K562 (cell line): ENCODE results near the gene ANKEF1. TPM values are rescaled to one million over a fixed set of nuclear protein-coding genes. Genes with fewer than 3 reads are reported as not detected.

Experiments
- ATF1 ChIP-seq, 2 experiments: fragments of 450-650 bp in 1 of 2; IDR thresholded peaks; 2 replicates each; pipeline ENCODE4 v1.6.1; 2016; ENCODE audit warnings: missing compliant biosample characterization in 1 of 2, missing genetic modification characterization in 1 of 2
- ATF7 ChIP-seq: fragments of 450-650 bp; IDR thresholded peaks from 2 replicates; pipeline ENCODE4 v1.7.1; 2014; ENCODE audit warnings: mild to moderate bottlenecking, moderate library complexity
- CREBBP ChIP-seq: IDR thresholded peaks from one replicate; pipeline ENCODE4 v1.6.1; 2012; ENCODE audit warnings: low read depth, mild to moderate bottlenecking, control low read depth, inconsistent platforms, low read length
- EHMT2 ChIP-seq: fragments of 450-650 bp; IDR thresholded peaks from 2 replicates; pipeline ENCODE4 v1.6.1; 2018; ENCODE audit warnings: antibody characterized with exemption
- GABPB1 ChIP-seq: sonication (generic); formaldehyde crosslinking; IDR thresholded peaks from 2 replicates; pipeline ENCODE4 v1.8.0; 2022; ENCODE audit warnings: mild to moderate bottlenecking, missing genetic modification reagents
- MLX ChIP-seq, 2 experiments: fragments of 450-650 bp in 1 of 2; sonication (generic) in 1 of 2; formaldehyde crosslinking; conservative IDR thresholded peaks; 2 replicates each; pipeline versions ENCODE4 v1.4.0 to v1.8.1; 2020 to 2022; ENCODE audit warnings: mild to moderate bottlenecking in 1 of 2, missing genetic modification reagents in 1 of 2
- MYNN ChIP-seq, 2 experiments: sonication (generic); formaldehyde crosslinking in 1 of 2; IDR thresholded peaks; 2 replicates each; pipeline versions ENCODE4 v1.5.0 to v1.6.1; 2016 to 2020; ENCODE audit warnings: antibody characterized with exemption in 1 of 2, missing genetic modification reagents in 1 of 2
- NR0B1 ChIP-seq: fragments of 450-650 bp; IDR thresholded peaks from one replicate; pipeline ENCODE4 v1.6.1; 2018; ENCODE audit warnings: mild to moderate bottlenecking, moderate library complexity; ENCODE audit not compliant: partially characterized antibody
- NR1H2 ChIP-seq: sonication (generic); formaldehyde crosslinking; IDR thresholded peaks from 2 replicates; pipeline ENCODE4 v1.4.0; 2020; ENCODE audit warnings: mild to moderate bottlenecking, missing genetic modification reagents
- REST ChIP-seq, 2 experiments: fragments of 450-650 bp; formaldehyde crosslinking in 1 of 2; IDR thresholded peaks; 2 replicates each; pipeline versions ENCODE4 v1.4.0 to v1.6.1; 2014 to 2020; ENCODE audit warnings: mild to moderate bottlenecking in 2 of 2, borderline replicate concordance in 1 of 2, low read depth in 1 of 2
- RFX7 ChIP-seq: fragments of 250-450 bp; sonication (Bioruptor Pico); IDR thresholded peaks from 2 replicates; pipeline ENCODE4 v1.5.1; 2021; ENCODE audit warnings: mild to moderate bottlenecking
- SMARCA5 ChIP-seq: fragments of 450-650 bp; IDR thresholded peaks from 2 replicates; pipeline ENCODE4 v1.6.1; 2016
- TCF15 ChIP-seq: fragments of 250-450 bp; sonication (Bioruptor Pico); IDR thresholded peaks from 2 replicates; pipeline ENCODE4 v1.8.0; 2022; ENCODE audit warnings: moderate library complexity, mild to moderate bottlenecking, inconsistent platforms
- ZC3H4 ChIP-seq: sonication (generic); formaldehyde crosslinking; IDR thresholded peaks from 2 replicates; pipeline ENCODE4 v1.9.0; 2021; ENCODE audit warnings: missing genetic modification reagents, borderline replicate concordance
- ZNF134 ChIP-seq: fragments of 250-450 bp; sonication (Bioruptor Pico); conservative IDR thresholded peaks from 2 replicates; pipeline ENCODE4 v1.4.0; 2020
- ZNF408 ChIP-seq: fragments of 250-450 bp; sonication (Bioruptor Pico); IDR thresholded peaks from 2 replicates; pipeline ENCODE4 v1.4.0; 2020; ENCODE audit warnings: low read depth, mild to moderate bottlenecking, moderate library complexity
- polyA plus RNA-seq, 8 experiments: library from polyadenylated mRNA; depleted of rRNA in 4 of 8; stranded (reverse) in 5 of 8; unstranded in 3 of 8; fragments of >200 nt; fragmentation: Nextera tagmentation in 2 of 8; fragmentation: Illumina TruSeq in 1 of 8; extraction: Ambion mirVana in 2 of 8; extraction: Trizol in 1 of 8; gene quantifications; 2 replicates each; pipeline versions ENCODE4 v1.2.1 to v1.2.3, GENCODE V29; 2011 to 2014; ENCODE audit warnings: inconsistent platforms in 1 of 8, missing spikeins in 1 of 8
- total RNA-seq, 7 experiments: library from RNA; depleted of rRNA in 6 of 7; stranded (reverse); fragments of >200 nt in 6 of 7; fragmentation: Illumina TruSeq in 2 of 7; extraction: Trizol in 2 of 7; gene quantifications; 2 replicates each; pipeline versions ENCODE4 v1.2.1 to v1.2.3, GENCODE V29; 2011 to 2021; ENCODE audit warnings: low replicate concordance in 1 of 7

The ANKEF1 gene
- total and polyA plus RNA-seq, 9 of the 15 experiments (the other 6 are each of a cell fraction or from before 2014, with no cell fraction given) = 0.35 to 2.1 (median 1.7) TPM

GRCh38 chr20:10034717-10035571 lies at the start of gene ANKEF1 (continued):
- TF ChIP-seq TCF15 (CRISPR knock-in tag) (no peak), REST (IDR thresholded peaks at IDR 0.05; ENCODE audit: borderline replicate concordance) (no peak), REST (CRISPR knock-in tag; IDR thresholded peaks at IDR 0.05; ENCODE audit: low read depth) (no peak), NR1H2 (CRISPR knock-in tag) (no peak), MYNN (IDR thresholded peaks at IDR 0.05) (no peak), MYNN (CRISPR knock-in tag; IDR thresholded peaks at IDR 0.05) (no peak), SMARCA5 (no peak), MLX (CRISPR knock-in tag; conservative IDR thresholded peaks at IDR 0.05) (no peak), NR0B1 (no peak), GABPB1 (no peak), ATF7 (no peak), ZNF134 (no peak), ATF1 (CRISPR knock-in tag; IDR thresholded peaks at IDR 0.05) (no peak), ATF1 (tag; IDR thresholded peaks at IDR 0.05) (peak; percentile 51), EHMT2 (no peak), CREBBP (no peak), ZC3H4 (no peak), RFX7 (no peak), ZNF408 (CRISPR knock-in tag) (no peak)
